A549 (cell line): ENCODE results near the gene SLC12A8. TPM values are rescaled to one million over a fixed set of nuclear protein-coding genes. Genes with fewer than 3 reads are reported as not detected.

ENCODE experiments used
- ATAC-seq, 2 experiments: fragments of 200-7000 bp in 1 of 2; fragments of >200 bp in 1 of 2; cut with Nextera tagmentation in 1 of 2; cut with Tn5 transposase in 1 of 2; 3 replicates each; pipeline versions ENCODE4 v1.8.0 to v1.9.1; 2018 to 2020; ENCODE audit warnings: mild to moderate bottlenecking in 1 of 2, moderate library complexity in 1 of 2
- CTCF ChIA-PET: fragments of 300-600 bp; sonication (Branson Sonifier 250); formaldehyde crosslinking; extraction: SDS; loops from one replicate; lab custom pipeline; 2021; ENCODE audit warnings: antibody characterized with exemption, inconsistent platforms; lab: Yijun Ruan, JAX
- POLR2A ChIA-PET: fragments of 350-600 bp; formaldehyde crosslinking; extraction: SDS; loops from one replicate; lab custom pipeline; 2021; ENCODE audit warnings: antibody characterized with exemption, inconsistent platforms; lab: Yijun Ruan, JAX
- DNase-seq, 2 experiments: peaks; one replicate each; pipeline versions ENCODE4 v3.0.0 to v3.0.0-alpha.2; 2011 to 2016; ENCODE audit warnings: low read depth in 1 of 2, low spot score in 1 of 2
- FAIRE-seq: peaks from 2 replicates; lab custom pipeline; 2011; peaks lifted over from hg19 to GRCh38; lab: Jason Lieb, UNC
- H3K27ac ChIP-seq, 2 experiments: fragments of >200 bp; sonication (Bioruptor Twin); formaldehyde crosslinking; 3 replicates each; pipeline ENCODE4 v1.5.1; 2016 to 2017
- H3K4me1 ChIP-seq: fragments of >200 bp; sonication (Bioruptor Twin); formaldehyde crosslinking; 3 replicates; pipeline ENCODE4 v1.6.1; 2016
- H3K4me2 ChIP-seq: fragments of >200 bp; sonication (Bioruptor Twin); formaldehyde crosslinking; 3 replicates; pipeline ENCODE4 v1.6.1; 2016
- H3K4me3 ChIP-seq: fragments of >200 bp; sonication (Bioruptor Twin); formaldehyde crosslinking; 3 replicates; pipeline ENCODE4 v1.5.1; 2016
- H3K9me3 ChIP-seq: fragments of >200 bp; sonication (Bioruptor Twin); formaldehyde crosslinking; 3 replicates; pipeline ENCODE4 v1.6.1; 2016
- EP300 ChIP-seq, 2 experiments: fragments of >200 bp; sonication (Bioruptor Twin); formaldehyde crosslinking; IDR thresholded peaks; 2 replicates in 1 of 2; 3 replicates in 1 of 2; pipeline ENCODE4 v1.6.1; 2016 to 2017
- ESRRA ChIP-seq: fragments of 150-350 bp; IDR thresholded peaks from 2 replicates; pipeline ENCODE4 v1.6.1; 2014; ENCODE audit warnings: mild to moderate bottlenecking, low read length, borderline replicate concordance
- GATA3 ChIP-seq: IDR thresholded peaks from 2 replicates; pipeline ENCODE4 v1.6.1; 2012; ENCODE audit warnings: borderline replicate concordance
- HEYL ChIP-seq: fragments of 250-450 bp; sonication (Bioruptor Pico); IDR thresholded peaks from 2 replicates; pipeline ENCODE4 v1.8.0; 2021; ENCODE audit warnings: mild to moderate bottlenecking, moderate library complexity
- HOXB5 ChIP-seq: fragments of 250-450 bp; sonication (Bioruptor Pico); IDR thresholded peaks from 2 replicates; pipeline ENCODE4 v1.5.0; 2020; ENCODE audit warnings: mild to moderate bottlenecking, moderate library complexity
- MAFK ChIP-seq: fragments of 450-650 bp; IDR thresholded peaks from 2 replicates; pipeline ENCODE4 v1.6.1; 2014; ENCODE audit not compliant: partially characterized antibody
- NPAS2 ChIP-seq: fragments of 250-450 bp; sonication (Bioruptor Pico); IDR thresholded peaks from 2 replicates; pipeline ENCODE4 v1.8.0; 2022; ENCODE audit warnings: mild to moderate bottlenecking, moderate library complexity, borderline replicate concordance
- RAD21 ChIP-seq, 2 experiments: fragments of >200 bp in 1 of 2; sonication (Bioruptor Twin) in 1 of 2; formaldehyde crosslinking in 1 of 2; IDR thresholded peaks in 1 of 2; conservative IDR thresholded peaks in 1 of 2; 2 replicates in 1 of 2; 3 replicates in 1 of 2; pipeline ENCODE4 v1.6.1; 2012 to 2018; ENCODE audit warnings: inconsistent platforms in 1 of 2
- RARB ChIP-seq: fragments of 250-450 bp; sonication (Bioruptor Pico); IDR thresholded peaks from 2 replicates; pipeline ENCODE4 v1.8.0; 2021; ENCODE audit warnings: mild to moderate bottlenecking, moderate library complexity
- RNF2 ChIP-seq: fragments of 200-600 bp; sonication (generic); IDR thresholded peaks from 2 replicates; pipeline ENCODE4 v1.6.1; 2016; ENCODE audit warnings: low read depth, mild to moderate bottlenecking, antibody characterized with exemption, moderate library complexity, borderline replicate concordance
- SMC3 ChIP-seq: fragments of >200 bp; sonication (Bioruptor Twin); formaldehyde crosslinking; IDR thresholded peaks from 3 replicates; pipeline ENCODE4 v1.6.1; 2018; ENCODE audit warnings: inconsistent platforms
- ZSCAN20 ChIP-seq: fragments of 250-450 bp; sonication (Bioruptor Pico); IDR thresholded peaks from 2 replicates; pipeline ENCODE4 v1.8.0; 2022; ENCODE audit warnings: mild to moderate bottlenecking, moderate library complexity
- whole genome bisulfite sequencing: methylation state at CpG from one replicate; pipeline ENCODE4 v1.1.6; 2017; ENCODE audit errors: missing lambda C conversion rate; 5-methylcytosine and 5-hydroxymethylcytosine counted together
- polyA plus RNA-seq, 4 experiments: library from polyadenylated mRNA; depleted of rRNA in 3 of 4; stranded (reverse); fragments of >200 nt; fragmentation: RNase III in 1 of 4; extraction: RNeasy Plus Mini Kit Qiagen cat#74134 plus additional on column Dnase treatment in 1 of 4; gene quantifications; 2 replicates in 3 of 4; 3 replicates in 1 of 4; pipeline ENCODE4 v1.2.3, GENCODE V29; 2011 to 2017
- TF ChIP-seq, protein P1 (sequence below): fragments of 250-450 bp; sonication (Bioruptor Pico); IDR thresholded peaks from 2 replicates; pipeline ENCODE4 v1.5.0; 2020; ENCODE audit warnings: low read depth, mild to moderate bottlenecking, moderate library complexity
- TF ChIP-seq, protein P2 (sequence below): fragments of 200-600 bp; sonication (generic); IDR thresholded peaks from 2 replicates; pipeline ENCODE4 v1.6.1; 2016; ENCODE audit warnings: antibody characterized with exemption, mild to moderate bottlenecking, moderate library complexity
- TF ChIP-seq, protein P3 (sequence below): fragments of 250-450 bp; sonication (Bioruptor Pico); IDR thresholded peaks from 2 replicates; pipeline ENCODE4 v1.5.0; 2021; ENCODE audit warnings: mild to moderate bottlenecking, moderate library complexity, borderline replicate concordance
- TF ChIP-seq, protein P4 (sequence below): fragments of >200 bp; sonication (Bioruptor Twin); formaldehyde crosslinking; IDR thresholded peaks from 3 replicates; pipeline ENCODE4 v1.5.1; 2016

Gene SLC12A8
- polyA plus RNA-seq, 2 of the 4 experiments (the other 2 are of a cell fraction) = 1.1 to 4.2 TPM

DNA sequence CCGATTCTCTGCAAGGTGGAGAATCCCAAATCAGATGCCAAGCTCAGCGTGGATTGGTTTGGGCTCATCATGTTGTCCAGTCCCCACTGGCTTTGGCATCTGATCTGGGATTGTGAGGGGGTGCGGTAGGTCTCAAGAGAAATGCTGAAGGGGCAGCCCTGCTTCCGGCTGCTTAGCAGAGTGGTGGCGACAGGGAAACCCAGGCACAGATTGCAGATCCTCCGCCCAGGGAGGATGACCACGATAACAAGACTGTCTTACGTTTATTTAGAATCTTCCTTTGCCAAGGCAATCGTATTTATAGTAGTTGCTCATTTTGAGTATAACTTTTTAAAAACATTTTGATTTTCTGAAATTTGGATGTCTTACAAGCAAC lies 61.1 kb downstream of the SLC12A8 start:
- ChIA-PET CTCF (interaction anchor here (1.9 kb wide), 1 partner anchor 10 kb away, joined by 4 read pairs; no protein-coding TSS in a partner anchor), POLR2A (no interaction called here)
- H3K4me2 ChIP-seq = no peak overlapping the region
- 85% methylated on average over 9 of the region's 9 CpGs for WGBS
- TF ChIP-seq RARB (no peak), RAD21 (conservative IDR thresholded peaks at IDR 0.05 in 1 of 2, IDR thresholded peaks at IDR 0.05 in 1 of 2) (no peak), GATA3 (no peak), MAFK (no peak), HOXB5 (CRISPR knock-in tag) (no peak), ZSCAN20 (CRISPR knock-in tag) (no peak), RNF2 (no peak), HEYL (CRISPR knock-in tag) (no peak), NPAS2 (CRISPR knock-in tag) (no peak), EP300 (IDR thresholded peaks at IDR 0.05) (no peak)
- TF ChIP-seq, protein P1, sequence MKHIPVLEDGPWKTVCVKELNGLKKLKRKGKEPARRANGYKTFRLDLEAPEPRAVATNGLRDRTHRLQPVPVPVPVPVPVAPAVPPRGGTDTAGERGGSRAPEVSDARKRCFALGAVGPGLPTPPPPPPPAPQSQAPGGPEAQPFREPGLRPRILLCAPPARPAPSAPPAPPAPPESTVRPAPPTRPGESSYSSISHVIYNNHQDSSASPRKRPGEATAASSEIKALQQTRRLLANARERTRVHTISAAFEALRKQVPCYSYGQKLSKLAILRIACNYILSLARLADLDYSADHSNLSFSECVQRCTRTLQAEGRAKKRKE (CRISPR knock-in tag) = no peak
- TF ChIP-seq, protein P2, sequence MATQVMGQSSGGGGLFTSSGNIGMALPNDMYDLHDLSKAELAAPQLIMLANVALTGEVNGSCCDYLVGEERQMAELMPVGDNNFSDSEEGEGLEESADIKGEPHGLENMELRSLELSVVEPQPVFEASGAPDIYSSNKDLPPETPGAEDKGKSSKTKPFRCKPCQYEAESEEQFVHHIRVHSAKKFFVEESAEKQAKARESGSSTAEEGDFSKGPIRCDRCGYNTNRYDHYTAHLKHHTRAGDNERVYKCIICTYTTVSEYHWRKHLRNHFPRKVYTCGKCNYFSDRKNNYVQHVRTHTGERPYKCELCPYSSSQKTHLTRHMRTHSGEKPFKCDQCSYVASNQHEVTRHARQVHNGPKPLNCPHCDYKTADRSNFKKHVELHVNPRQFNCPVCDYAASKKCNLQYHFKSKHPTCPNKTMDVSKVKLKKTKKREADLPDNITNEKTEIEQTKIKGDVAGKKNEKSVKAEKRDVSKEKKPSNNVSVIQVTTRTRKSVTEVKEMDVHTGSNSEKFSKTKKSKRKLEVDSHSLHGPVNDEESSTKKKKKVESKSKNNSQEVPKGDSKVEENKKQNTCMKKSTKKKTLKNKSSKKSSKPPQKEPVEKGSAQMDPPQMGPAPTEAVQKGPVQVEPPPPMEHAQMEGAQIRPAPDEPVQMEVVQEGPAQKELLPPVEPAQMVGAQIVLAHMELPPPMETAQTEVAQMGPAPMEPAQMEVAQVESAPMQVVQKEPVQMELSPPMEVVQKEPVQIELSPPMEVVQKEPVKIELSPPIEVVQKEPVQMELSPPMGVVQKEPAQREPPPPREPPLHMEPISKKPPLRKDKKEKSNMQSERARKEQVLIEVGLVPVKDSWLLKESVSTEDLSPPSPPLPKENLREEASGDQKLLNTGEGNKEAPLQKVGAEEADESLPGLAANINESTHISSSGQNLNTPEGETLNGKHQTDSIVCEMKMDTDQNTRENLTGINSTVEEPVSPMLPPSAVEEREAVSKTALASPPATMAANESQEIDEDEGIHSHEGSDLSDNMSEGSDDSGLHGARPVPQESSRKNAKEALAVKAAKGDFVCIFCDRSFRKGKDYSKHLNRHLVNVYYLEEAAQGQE = no peak
- TF ChIP-seq, protein P3, sequence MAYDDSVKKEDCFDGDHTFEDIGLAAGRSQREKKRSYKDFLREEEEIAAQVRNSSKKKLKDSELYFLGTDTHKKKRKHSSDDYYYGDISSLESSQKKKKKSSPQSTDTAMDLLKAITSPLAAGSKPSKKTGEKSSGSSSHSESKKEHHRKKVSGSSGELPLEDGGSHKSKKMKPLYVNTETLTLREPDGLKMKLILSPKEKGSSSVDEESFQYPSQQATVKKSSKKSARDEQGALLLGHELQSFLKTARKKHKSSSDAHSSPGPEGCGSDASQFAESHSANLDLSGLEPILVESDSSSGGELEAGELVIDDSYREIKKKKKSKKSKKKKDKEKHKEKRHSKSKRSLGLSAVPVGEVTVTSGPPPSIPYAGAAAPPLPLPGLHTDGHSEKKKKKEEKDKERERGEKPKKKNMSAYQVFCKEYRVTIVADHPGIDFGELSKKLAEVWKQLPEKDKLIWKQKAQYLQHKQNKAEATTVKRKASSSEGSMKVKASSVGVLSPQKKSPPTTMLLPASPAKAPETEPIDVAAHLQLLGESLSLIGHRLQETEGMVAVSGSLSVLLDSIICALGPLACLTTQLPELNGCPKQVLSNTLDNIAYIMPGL (CRISPR knock-in tag) = no peak
- no peaks in the 10 kb centered on the region for H3K4me1 ChIP-seq
- FAIRE-seq (no peak), ATAC-seq (no peak), DNase-seq (no peak)
- no peak overlapping the region for H3K4me3 ChIP-seq
- H3K9me3 ChIP-seq = no peaks in the 10 kb centered on the region
- H3K27ac ChIP-seq = no peak overlapping the region

DNA sequence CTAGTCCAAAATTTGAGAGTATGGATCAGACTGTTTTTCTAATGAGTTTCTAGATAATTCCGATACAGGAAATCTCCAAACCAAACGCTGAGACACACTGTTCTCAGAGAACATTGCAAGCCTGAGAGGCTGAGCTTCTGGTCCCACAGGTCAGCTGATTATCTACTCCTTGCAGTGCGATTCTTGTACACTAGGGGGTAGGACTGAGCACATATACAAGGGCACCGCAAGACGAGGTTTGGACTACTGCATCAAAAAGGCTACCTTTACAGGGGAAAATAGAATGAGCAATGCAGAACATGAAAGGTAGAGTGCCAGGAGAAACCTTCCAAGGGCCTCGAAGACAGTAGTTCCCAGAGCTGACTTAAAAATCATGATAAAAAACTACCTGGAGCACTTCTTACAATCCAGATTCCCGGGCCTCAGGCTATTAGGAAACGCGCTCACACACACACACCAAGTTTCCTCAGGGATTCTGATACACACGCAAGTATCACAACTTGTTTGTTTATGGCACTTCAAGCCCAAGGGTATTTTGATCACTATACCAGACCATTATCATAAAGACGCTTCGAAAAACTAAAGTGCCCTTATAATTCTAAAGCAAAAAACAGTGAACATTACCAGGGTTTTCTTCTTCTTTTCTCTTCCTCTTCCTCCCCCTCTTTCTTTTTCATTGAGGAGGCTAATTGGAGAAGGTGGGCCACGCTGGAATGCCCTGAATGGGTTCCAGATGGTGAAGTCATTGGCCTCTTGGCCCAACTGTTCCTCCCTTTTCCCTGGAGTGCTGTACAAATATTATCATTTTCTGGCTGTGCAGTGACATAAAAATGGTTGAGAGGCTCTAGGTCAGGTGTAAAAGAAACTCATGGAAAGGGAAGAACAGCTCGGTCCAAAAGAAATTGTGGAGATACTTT lies 61.8 kb downstream of the SLC12A8 start:
- peak; percentile 62 to 86; a peak in 5 of 6 replicates for ATAC-seq
- no peak overlapping the region; a peak in 1 of 6 replicates for H3K27ac ChIP-seq
- 46% methylated on average over 14 of the region's 14 CpGs for WGBS
- FAIRE-seq = no peak
- H3K4me2 ChIP-seq = no peak overlapping the region
- TF ChIP-seq SMC3 (peak; percentile 47; the same call in 2 of the 3 replicates), RAD21 (conservative IDR thresholded peaks at IDR 0.05 in 1 of 2, IDR thresholded peaks at IDR 0.05 in 1 of 2) (peak; percentile 39 to 56; a peak in 4 of 5 replicates), ESRRA (no peak)
- TF ChIP-seq, protein P4, sequence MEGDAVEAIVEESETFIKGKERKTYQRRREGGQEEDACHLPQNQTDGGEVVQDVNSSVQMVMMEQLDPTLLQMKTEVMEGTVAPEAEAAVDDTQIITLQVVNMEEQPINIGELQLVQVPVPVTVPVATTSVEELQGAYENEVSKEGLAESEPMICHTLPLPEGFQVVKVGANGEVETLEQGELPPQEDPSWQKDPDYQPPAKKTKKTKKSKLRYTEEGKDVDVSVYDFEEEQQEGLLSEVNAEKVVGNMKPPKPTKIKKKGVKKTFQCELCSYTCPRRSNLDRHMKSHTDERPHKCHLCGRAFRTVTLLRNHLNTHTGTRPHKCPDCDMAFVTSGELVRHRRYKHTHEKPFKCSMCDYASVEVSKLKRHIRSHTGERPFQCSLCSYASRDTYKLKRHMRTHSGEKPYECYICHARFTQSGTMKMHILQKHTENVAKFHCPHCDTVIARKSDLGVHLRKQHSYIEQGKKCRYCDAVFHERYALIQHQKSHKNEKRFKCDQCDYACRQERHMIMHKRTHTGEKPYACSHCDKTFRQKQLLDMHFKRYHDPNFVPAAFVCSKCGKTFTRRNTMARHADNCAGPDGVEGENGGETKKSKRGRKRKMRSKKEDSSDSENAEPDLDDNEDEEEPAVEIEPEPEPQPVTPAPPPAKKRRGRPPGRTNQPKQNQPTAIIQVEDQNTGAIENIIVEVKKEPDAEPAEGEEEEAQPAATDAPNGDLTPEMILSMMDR = peak; percentile 40; the same call in 2 of the 3 replicates
- CTCF ChIA-PET = interaction anchor here (0.6 to 1.9 kb wide), 8 partner anchors 9 to 288 kb away, joined by 3 to 5 read pairs (median 4); no protein-coding TSS in a partner anchor
- no peak overlapping the region for H3K4me3 ChIP-seq
- peak; percentile 40 to 71 for DNase-seq
- H3K9me3 ChIP-seq = no peaks in the 10 kb centered on the region
- POLR2A ChIA-PET = interaction anchor here (0.5 to 0.7 kb wide), 2 partner anchors 87 to 94 kb away, joined by 3 to 4 read pairs; no protein-coding TSS in a partner anchor
- no peaks in the 10 kb centered on the region for H3K4me1 ChIP-seq
